Right ventricle myocardium inferior (tissue), 1 donor: ENCODE results near the gene ATP5IF1. TPM values are rescaled to one million over a fixed set of nuclear protein-coding genes. Genes with fewer than 3 reads are reported as not detected.

Experiments
- ATAC-seq: fragments of 200-7000 bp; cut with Tn5 transposase; one replicate; pipeline ENCODE4 v1.9.1; 2020; ENCODE audit warnings: mild to moderate bottlenecking, moderate library complexity
- DNase-seq: peaks from one replicate; pipeline ENCODE4 v3.0.0; 2021; ENCODE audit errors: missing footprints
- intact Hi-C: fragments of 100-400 bp; cut with DNase I; formaldehyde crosslinking; loops from one replicate; pipeline ENCODE4 v1.11.0; 2022
- total RNA-seq: library from RNA; stranded (reverse); fragmentation: NEBNext Ultra II Directional; extraction: Animal tissue kit (Norgen Biotek cat#: 25700); gene quantifications from one replicate; pipeline ENCODE4 v1.2.1, GENCODE V29; 2021
- donor health status: DM: no; HTN: yes; CAD: no; lungs with severe emphysema.

Gene ATP5IF1
- total RNA-seq, 1 donor from 2014 or later, result 355 TPM

- ATAC-seq, result peak; percentile 77
These were observed 3.2 kb upstream of the ATP5IF1 start, which contains the start of gene DNAJC8 for GRCh38 chr1:28232558-28233263. TSS of gene DNAJC8 (minus strand) at chr1:28233029. CDS start at chr1:28232998, 31 bp downstream.

GRCh38 chr1:28233264-28233606 lies 2.7 kb upstream of the ATP5IF1 start:
- DNase-seq (no peak), ATAC-seq (no peak)
- intact Hi-C loops, result loop anchor here (10.0 kb wide), 1 partner anchor 502 kb away; the partner anchor contains the start of gene YTHDF2

More at GRCh38 chr1:28232558-28233263, 3.2 kb upstream of the ATP5IF1 start, which contains the start of gene DNAJC8:
- intact Hi-C loops, result loop anchor here (10.0 kb wide), 1 partner anchor 502 kb away; the partner anchor contains the start of gene YTHDF2
- peak; percentile 99 for DNase-seq

GRCh38 chr1:28236656-28237322 lies 865 bp downstream of the ATP5IF1 start:
- DNase-seq, result no peak

GRCh38 chr1:28239004-28239403 lies 3.1 kb downstream of the ATP5IF1 start:
- intact Hi-C loops, result loop anchor here (10.0 kb wide), 1 partner anchor 496 kb away; the partner anchor contains the start of gene YTHDF2
- DNase-seq, result no peak
- ATAC-seq, result no peak

More at GRCh38 chr1:28236656-28237322, 865 bp downstream of the ATP5IF1 start:
- no peak for ATAC-seq
- intact Hi-C loops, result loop anchor here (10.0 kb wide), 1 partner anchor 498 kb away; the partner anchor contains the start of gene YTHDF2

- intact Hi-C loops, result no loop called here
- no peak for ATAC-seq
These were observed 4.1 kb downstream of the ATP5IF1 start for GRCh38 chr1:28240024-28240423.

GRCh38 chr1:28241638-28242241 lies 5.8 kb downstream of the ATP5IF1 start:
- ATAC-seq (no peak), DNase-seq (no peak)
- intact Hi-C loops, result no loop called here

More at GRCh38 chr1:28240024-28240423, 4.1 kb downstream of the ATP5IF1 start:
- DNase-seq, result no peak

GRCh38 chr1:28243685-28244311 lies 7.9 kb downstream of the ATP5IF1 start:
- ATAC-seq (no peak), DNase-seq (no peak)
- intact Hi-C loops, result no loop called here

GRCh38 chr1:28244549-28245251 lies 8.8 kb downstream of the ATP5IF1 start:
- peak; percentile 30 for ATAC-seq
- intact Hi-C loops, result loop anchor here (5.0 kb wide), 3 partner anchors 83 to 193 kb away; partner anchors contain the start of genes MED18 and PHACTR4
- DNase-seq, result no peak

GRCh38 chr1:28246427-28246832 lies 10.5 kb downstream of the ATP5IF1 start:
- intact Hi-C loops, result loop anchor here (5.0 kb wide), 3 partner anchors 81 to 191 kb away; partner anchors contain the start of genes MED18 and PHACTR4
- DNase-seq (no peak), ATAC-seq (no peak)

- no peak for DNase-seq
- ATAC-seq, result no peak
- intact Hi-C loops, result loop anchor here (5.0 kb wide), 3 partner anchors 80 to 190 kb away; partner anchors contain the start of genes MED18 and PHACTR4
These were observed 11.8 kb downstream of the ATP5IF1 start for GRCh38 chr1:28247612-28248272.

- intact Hi-C loops, result loop anchor here (5.0 kb wide), 3 partner anchors 79 to 189 kb away; partner anchors contain the start of genes MED18 and PHACTR4
- ATAC-seq, result peak; percentile 66
- DNase-seq, result peak; percentile 90
These were observed 12.5 kb downstream of the ATP5IF1 start for GRCh38 chr1:28248273-28249012.

- ATAC-seq, result peak; percentile 11
- intact Hi-C loops, result loop anchor here (5.0 kb wide), 3 partner anchors 78 to 188 kb away; partner anchors contain the start of genes MED18 and PHACTR4
- peak; percentile 84 for DNase-seq
These were observed 13.3 kb downstream of the ATP5IF1 start for GRCh38 chr1:28249013-28249865.

GRCh38 chr1:28249866-28250295 lies 14.0 kb downstream of the ATP5IF1 start:
- ATAC-seq, result no peak
- intact Hi-C loops, result loop anchor here (5.0 kb wide), 3 partner anchors 77 to 187 kb away; partner anchors contain the start of genes MED18 and PHACTR4
- no peak for DNase-seq

GRCh38 chr1:28256197-28256827 lies 20.4 kb downstream of the ATP5IF1 start:
- DNase-seq (no peak), ATAC-seq (no peak)
- intact Hi-C loops, result no loop called here

- intact Hi-C loops, result loop anchor here (2.0 kb wide), 1 partner anchor 71 kb away; the partner anchor contains the start of gene MED18
- ATAC-seq, result no peak
These were observed 21.8 kb downstream of the ATP5IF1 start for GRCh38 chr1:28257736-28258135.

More at GRCh38 chr1:28257736-28258135, 21.8 kb downstream of the ATP5IF1 start:
- DNase-seq, result no peak
